ENCODE results near the gene HGD.
"Not testable (repeated sequence)": the region's sequence is repeated elsewhere in the genome, so short reads cannot be mapped to it uniquely, and the experiment has no call there.

DNA sequence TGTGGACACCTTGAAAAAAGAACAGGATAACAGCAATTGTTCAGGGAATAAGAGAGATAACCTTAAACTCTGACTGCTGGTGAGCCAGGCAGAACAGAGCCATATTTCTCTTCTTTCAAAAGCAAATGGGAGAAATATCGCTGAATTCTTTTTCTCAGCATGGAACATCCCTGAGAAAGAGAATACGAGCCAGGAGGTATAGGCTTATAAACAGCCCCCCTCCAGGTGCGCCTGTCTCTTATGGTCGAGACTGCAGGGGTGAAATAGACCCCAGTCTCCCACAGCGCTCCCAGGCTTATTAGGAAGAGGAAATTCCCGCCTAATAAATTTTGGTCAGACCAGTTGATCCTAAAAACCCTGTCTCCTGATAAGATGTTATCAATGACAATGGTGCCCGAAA, 4.8 kb downstream of the HGD start:
- TF ChIP-seq, protein P1, sequence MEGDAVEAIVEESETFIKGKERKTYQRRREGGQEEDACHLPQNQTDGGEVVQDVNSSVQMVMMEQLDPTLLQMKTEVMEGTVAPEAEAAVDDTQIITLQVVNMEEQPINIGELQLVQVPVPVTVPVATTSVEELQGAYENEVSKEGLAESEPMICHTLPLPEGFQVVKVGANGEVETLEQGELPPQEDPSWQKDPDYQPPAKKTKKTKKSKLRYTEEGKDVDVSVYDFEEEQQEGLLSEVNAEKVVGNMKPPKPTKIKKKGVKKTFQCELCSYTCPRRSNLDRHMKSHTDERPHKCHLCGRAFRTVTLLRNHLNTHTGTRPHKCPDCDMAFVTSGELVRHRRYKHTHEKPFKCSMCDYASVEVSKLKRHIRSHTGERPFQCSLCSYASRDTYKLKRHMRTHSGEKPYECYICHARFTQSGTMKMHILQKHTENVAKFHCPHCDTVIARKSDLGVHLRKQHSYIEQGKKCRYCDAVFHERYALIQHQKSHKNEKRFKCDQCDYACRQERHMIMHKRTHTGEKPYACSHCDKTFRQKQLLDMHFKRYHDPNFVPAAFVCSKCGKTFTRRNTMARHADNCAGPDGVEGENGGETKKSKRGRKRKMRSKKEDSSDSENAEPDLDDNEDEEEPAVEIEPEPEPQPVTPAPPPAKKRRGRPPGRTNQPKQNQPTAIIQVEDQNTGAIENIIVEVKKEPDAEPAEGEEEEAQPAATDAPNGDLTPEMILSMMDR (IDR thresholded peaks at IDR 0.05) = not testable (repeated sequence)
- not testable (repeated sequence) for TF ChIP-seq EP300 (IDR thresholded peaks at IDR 0.05)
